Transverse colon (tissue), 4 donors: ENCODE data around the gene LAMTOR3. TPM values are rescaled to one million over a fixed set of nuclear protein-coding genes. Genes with fewer than 3 reads are reported as not detected.

Experiments
- DNase-seq: peaks from one replicate; pipeline ENCODE4 v3.0.0-alpha.2; 2019
- H3K27ac ChIP-seq, 4 donors: fragments of 200-600 bp; sonication (generic); 2 replicates each; pipeline ENCODE4 v1.5.1; 2016 to 2018; ENCODE audit warnings: inconsistent platforms in 4 of 4
- H3K27me3 ChIP-seq: fragments of 200-600 bp; sonication (generic); 2 replicates; pipeline ENCODE4 v1.5.1; 2017; ENCODE audit warnings: inconsistent platforms
- H3K36me3 ChIP-seq, 4 donors: fragments of 200-600 bp; sonication (generic); 2 replicates each; pipeline ENCODE4 v1.5.1; 2017 to 2019; ENCODE audit warnings: inconsistent platforms in 4 of 4
- H3K4me1 ChIP-seq, 4 donors: fragments of 200-600 bp; sonication (generic); 2 replicates each; pipeline ENCODE4 v1.5.1; 2017 to 2020; ENCODE audit warnings: inconsistent platforms in 4 of 4
- H3K4me3 ChIP-seq, 4 donors: fragments of 200-600 bp; sonication (generic); 1 replicate in 1 of 4; 2 replicates in 3 of 4; pipeline versions ENCODE4 v1.5.1 to v1.6.1; 2017 to 2019; ENCODE audit warnings: inconsistent platforms in 4 of 4
- H3K9me3 ChIP-seq, 2 donors: fragments of 200-600 bp; sonication (generic); 2 replicates each; pipeline ENCODE4 v1.5.1; 2017 to 2019; ENCODE audit warnings: inconsistent platforms in 2 of 2
- CTCF ChIP-seq, 5 experiments: fragments of 200-600 bp in 3 of 5; fragments of 450-650 bp in 2 of 5; sonication (generic) in 3 of 5; IDR thresholded peaks; 1 replicate in 2 of 5; 2 replicates in 3 of 5; pipeline ENCODE4 v1.5.1; 2016 to 2017; ENCODE audit warnings: antibody characterized with exemption in 5 of 5, inconsistent platforms in 3 of 5, mild to moderate bottlenecking in 2 of 5, moderate library complexity in 1 of 5
- EP300 ChIP-seq: sonication (generic); formaldehyde crosslinking; IDR thresholded peaks from one replicate; pipeline ENCODE4 v1.6.1; 2017; ENCODE audit warnings: antibody characterized with exemption, low read depth
- POLR2A ChIP-seq: fragments of 450-650 bp; IDR thresholded peaks from one replicate; pipeline ENCODE4 v1.6.1; 2016; ENCODE audit warnings: antibody characterized with exemption, mild to moderate bottlenecking, moderate library complexity
- POLR2AphosphoS5 ChIP-seq, 3 donors: sonication (generic); formaldehyde crosslinking; IDR thresholded peaks; one replicate each; pipeline ENCODE4 v1.6.1; 2016; ENCODE audit warnings: antibody characterized with exemption in 3 of 3
- WGBS, 2 donors: methylation state at CpG; one replicate each; pipeline ENCODE4 v1.1.5; 2018; ENCODE audit warnings: low coverage in 1 of 2; 5-methylcytosine and 5-hydroxymethylcytosine counted together
- in situ Hi-C, 4 donors: fragments of 200-750 bp; cut with MboI; loops; one replicate each; pipeline versions ENCODE4 v1.15.0 to v1.15.1; 2017; ENCODE audit warnings: low sequenced_read_pairs in 3 of 4, low pct_ligation_motif_present in 1 of 4, low pct_unique_long_range_greater_than_20kb in 1 of 4
- intact Hi-C: fragments of 100-400 bp; cut with DNase I; formaldehyde crosslinking; loops from one replicate; pipeline ENCODE4 v1.15.1; 2023; ENCODE audit warnings: low total_unique reads
- total RNA-seq, 4 donors: library from RNA; depleted of rRNA; stranded (reverse); fragments of >200 nt; gene quantifications; one replicate each; pipeline ENCODE4 v1.1.0, GENCODE V29; 2016

Gene LAMTOR3
- total RNA-seq, 4 donors from 2014 or later, result 1.00 to 60.3 (median 32.0) TPM

GRCh38 chr4:99860521-99860920, 33.7 kb downstream of the LAMTOR3 start:
- 74 to 83% methylated on average over 2 of the region's 2 CpGs for WGBS, 2 donors

DNA sequence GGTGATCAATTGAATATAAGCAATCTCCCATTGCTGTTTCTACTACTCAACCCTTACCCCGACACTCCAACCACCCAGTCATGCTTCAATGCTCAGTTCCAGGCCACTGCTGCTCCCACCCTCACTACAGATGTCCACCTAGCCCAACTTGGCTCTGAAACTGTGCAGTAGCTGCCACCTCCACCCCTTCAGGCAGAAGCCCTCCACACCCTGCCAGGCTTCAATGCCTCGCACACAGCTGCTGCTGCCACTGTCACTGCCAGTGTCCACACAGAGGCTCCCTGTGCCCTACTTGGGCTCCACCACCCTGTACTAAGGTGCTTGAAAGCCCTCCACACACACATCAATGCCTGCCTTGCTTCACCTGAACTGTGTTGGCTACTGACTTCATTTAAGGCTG, 34.6 kb downstream of the LAMTOR3 start:
- Histone ChIP-seq H3K36me3 (no peaks in the 10 kb centered on the region), H3K4me1 (peaks cover 0 to 13% (median 4%) of the 10 kb centered on the region in 4 donors), H3K9me3 (no peaks in the 10 kb centered on the region), H3K4me3 (no peak overlapping the region), H3K27me3 (no peaks in the 10 kb centered on the region), H3K27ac (no peak overlapping the region)
- no peak for DNase-seq
- TF ChIP-seq EP300, result no peak
- no peak for TF ChIP-seq POLR2AphosphoS5 (IDR thresholded peaks at IDR 0.05)
- no peak for TF ChIP-seq CTCF (IDR thresholded peaks at IDR 0.05)
- intact Hi-C loops, result no loop called here
- WGBS, 2 donors, result 25 to 71% methylated on average over 1 to 2 of the region's 2 CpGs
- in situ Hi-C loops, result no loop called here

More at GRCh38 chr4:99860521-99860920, 33.7 kb downstream of the LAMTOR3 start:
- no peak for DNase-seq
- in situ Hi-C loops (no loop called here), intact Hi-C loops (no loop called here)
- TF ChIP-seq POLR2AphosphoS5 (IDR thresholded peaks at IDR 0.05) (no peak), CTCF (IDR thresholded peaks at IDR 0.05) (no peak)
- H3K9me3 ChIP-seq, result no peaks in the 10 kb centered on the region
- no peaks in the 10 kb centered on the region for H3K36me3 ChIP-seq
- H3K4me1 ChIP-seq, result peaks cover 0 to 16% (median 4%) of the 10 kb centered on the region in 4 donors
- no peak overlapping the region for H3K27ac ChIP-seq
- H3K4me3 ChIP-seq, result no peak overlapping the region
- no peaks in the 10 kb centered on the region for H3K27me3 ChIP-seq

DNA sequence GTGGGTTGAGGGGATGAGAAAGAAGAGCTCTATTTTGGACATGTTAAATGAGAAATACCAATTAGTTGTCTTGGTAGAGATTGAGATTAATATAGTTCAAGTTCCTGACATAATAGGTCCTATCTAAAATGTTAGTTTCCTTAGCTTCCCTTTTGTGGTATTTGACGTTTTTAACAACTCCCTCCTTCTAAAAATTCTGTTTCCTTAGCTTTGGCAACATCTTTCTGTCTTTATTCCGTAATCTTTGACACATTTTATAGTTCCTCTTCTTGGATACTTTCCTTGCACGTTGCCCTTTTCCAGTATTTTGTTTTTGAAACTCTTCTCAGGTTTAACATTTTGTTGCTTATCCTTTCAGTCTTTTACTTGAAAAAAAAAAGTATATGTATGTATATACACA, 36.9 kb downstream of the LAMTOR3 start:
- Histone ChIP-seq H3K9me3 (no peaks in the 10 kb centered on the region), H3K36me3 (no peaks in the 10 kb centered on the region), H3K27ac (no peak overlapping the region), H3K4me3 (no peak overlapping the region), H3K4me1 (peaks cover 0 to 13% (median 4%) of the 10 kb centered on the region in 4 donors), H3K27me3 (no peaks in the 10 kb centered on the region)
- no peak for TF ChIP-seq CTCF (IDR thresholded peaks at IDR 0.05)
- no peak for TF ChIP-seq EP300
- TF ChIP-seq POLR2AphosphoS5 (IDR thresholded peaks at IDR 0.05), result no peak
- no peak for TF ChIP-seq POLR2A
- intact Hi-C loops (no loop called here), in situ Hi-C loops (no loop called here)
- no peak for DNase-seq
- WGBS, 2 donors, result 58 to 63% methylated on average over 3 of the region's 3 CpGs

- Histone ChIP-seq H3K27ac (peak overlapping the region in 3 of 4 donors; percentile 17 to 42 (median 35)), H3K9me3 (no peaks in the 10 kb centered on the region), H3K27me3 (no peaks in the 10 kb centered on the region), H3K36me3 (no peaks in the 10 kb centered on the region), H3K4me1 (peaks cover 0 to 3% (median under 1%) of the 10 kb centered on the region in 4 donors), H3K4me3 (no peak overlapping the region)
- 56 to 63% methylated on average over 1 of the region's 1 CpG for WGBS, 2 donors
- TF ChIP-seq POLR2AphosphoS5 (IDR thresholded peaks at IDR 0.05) (no peak), CTCF (IDR thresholded peaks at IDR 0.05) (no peak), EP300 (no peak), POLR2A (no peak)
- in situ Hi-C loops (no loop called here), intact Hi-C loops (no loop called here)
- no peak for DNase-seq
These were observed 38.1 kb downstream of the LAMTOR3 start for GRCh38 chr4:99856166-99856565.
